CD4-positive, alpha-beta T cell treated with Interferon gamma for 1 hour (primary cell): Measurements from ENCODE around the gene LIPK.
"Not testable (repeated sequence)": the region's sequence is repeated elsewhere in the genome, so short reads cannot be mapped to it uniquely, and the experiment has no call there.

Experiments
- DNase-seq: peaks from one replicate; pipeline ENCODE4 v3.0.0-alpha.2; 2020

LIPK gene

GRCh38 chr10:88705958-88706357, at the start of gene LIPK:
Gene LIPK (plus strand): TSS chr10:88706249. CDS start chr10:88724544, 18,295 bp downstream.
- DNase-seq = no peak

- no peak for DNase-seq
Measured at GRCh38 chr10:88657901-88658300, 48.1 kb upstream of the LIPK start.

- DNase-seq = no peak
Measured at GRCh38 chr10:88659725-88660597, 46.1 kb upstream of the LIPK start.

DNA sequence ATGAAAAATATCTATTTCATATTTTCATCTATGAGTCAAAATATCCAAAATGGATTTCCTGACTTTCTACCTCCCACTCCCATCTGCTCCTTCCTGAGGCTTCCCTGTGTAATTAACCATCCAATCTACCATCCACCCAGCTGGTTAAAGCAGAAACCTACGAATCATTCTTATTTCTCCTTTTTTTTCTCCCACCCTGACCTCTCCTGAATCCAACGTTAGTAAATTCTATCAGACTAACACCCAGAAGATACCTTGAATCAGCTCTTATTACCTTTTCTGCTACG, 45.5 kb upstream of the LIPK start:
- no peak for DNase-seq

DNA sequence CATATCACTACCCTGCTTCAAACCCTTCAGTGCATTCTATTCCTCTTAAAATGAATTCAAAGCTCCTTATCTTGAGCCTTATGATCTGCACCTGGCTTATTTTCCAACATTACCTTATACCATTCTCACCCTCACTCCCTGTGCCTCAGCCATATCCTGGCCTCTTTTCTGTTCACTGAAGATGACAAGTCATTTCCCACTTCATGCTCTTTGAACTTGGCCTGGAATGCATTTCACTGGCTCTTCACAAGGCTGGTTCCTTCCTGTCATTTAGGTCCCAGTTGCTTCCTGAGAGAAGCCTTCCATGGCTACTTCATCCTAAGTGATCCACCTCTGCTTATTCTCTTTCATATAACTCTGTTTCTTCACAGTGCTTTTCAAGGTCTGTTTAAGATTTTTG, 45.0 kb upstream of the LIPK start:
- no peak for DNase-seq

GRCh38 chr10:88661577-88661976, 44.5 kb upstream of the LIPK start:
- no peak for DNase-seq

GRCh38 chr10:88663153-88663552, 42.9 kb upstream of the LIPK start:
- DNase-seq = not testable (repeated sequence)

DNA sequence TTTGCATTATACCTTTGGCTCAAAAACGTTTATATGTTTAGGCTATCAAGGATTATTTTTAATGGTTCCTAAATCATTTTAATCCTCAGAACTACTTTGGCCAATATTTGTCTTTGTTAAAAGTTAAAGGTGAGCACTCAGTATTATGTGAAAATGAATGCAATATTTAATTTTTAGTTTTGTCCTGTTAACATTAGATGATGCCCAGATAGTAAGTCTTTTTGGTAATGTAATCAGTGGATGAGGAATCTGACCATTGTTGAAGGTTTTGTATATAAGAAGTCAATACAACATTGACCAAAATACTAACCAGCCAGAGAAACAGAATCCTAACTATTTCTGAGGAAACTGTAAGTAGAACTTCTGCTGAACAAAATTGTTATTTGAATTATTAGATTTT, 41.9 kb upstream of the LIPK start, which contains the start of gene LIPF:
Gene LIPF (plus strand): TSS at position 301 of the 400 bp plus-strand sequence. CDS start 2,856 bp downstream, outside the sequence.
- DNase-seq = no peak

DNA sequence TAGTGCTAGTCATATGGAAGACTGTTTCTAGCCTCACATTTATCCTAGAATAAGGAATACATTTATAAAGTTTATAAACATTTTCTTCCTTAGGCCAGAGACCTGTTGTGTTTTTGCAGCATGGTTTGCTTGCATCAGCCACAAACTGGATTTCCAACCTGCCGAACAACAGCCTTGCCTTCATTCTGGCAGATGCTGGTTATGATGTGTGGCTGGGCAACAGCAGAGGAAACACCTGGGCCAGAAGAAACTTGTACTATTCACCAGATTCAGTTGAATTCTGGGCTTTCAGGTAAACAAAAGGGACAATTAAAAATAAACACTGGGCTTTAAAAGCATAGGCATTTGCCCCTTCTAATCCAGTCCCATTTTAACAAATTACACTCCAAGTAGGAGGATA, 37.6 kb upstream of the LIPK start:
- no peak for DNase-seq

DNA sequence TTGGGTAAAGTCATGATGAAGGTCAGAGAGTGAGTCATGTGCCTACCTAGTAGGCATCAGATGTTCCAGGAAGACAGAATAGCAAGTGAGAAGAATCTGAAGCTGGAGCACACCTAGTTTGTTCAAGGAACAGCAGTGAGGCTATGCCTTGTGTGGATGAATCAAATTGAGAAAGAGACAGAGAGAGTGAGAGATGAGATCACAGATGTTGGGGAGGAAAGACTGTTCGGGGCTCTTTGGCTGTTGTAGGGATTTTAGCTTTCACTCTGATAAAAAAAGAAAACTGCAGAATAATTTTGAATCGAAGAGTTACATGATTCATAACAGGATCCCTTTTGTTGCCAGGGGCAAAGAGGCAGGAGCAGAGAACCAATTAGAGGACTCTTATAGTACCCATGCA, 35.6 kb upstream of the LIPK start:
- DNase-seq = no peak

GRCh38 chr10:88672041-88672440, 34.0 kb upstream of the LIPK start:
- DNase-seq = no peak

GRCh38 chr10:88676283-88677060, 29.6 kb upstream of the LIPK start:
- DNase-seq = no peak

- DNase-seq = no peak
Measured at GRCh38 chr10:88680958-88681357, 25.1 kb upstream of the LIPK start.

DNA sequence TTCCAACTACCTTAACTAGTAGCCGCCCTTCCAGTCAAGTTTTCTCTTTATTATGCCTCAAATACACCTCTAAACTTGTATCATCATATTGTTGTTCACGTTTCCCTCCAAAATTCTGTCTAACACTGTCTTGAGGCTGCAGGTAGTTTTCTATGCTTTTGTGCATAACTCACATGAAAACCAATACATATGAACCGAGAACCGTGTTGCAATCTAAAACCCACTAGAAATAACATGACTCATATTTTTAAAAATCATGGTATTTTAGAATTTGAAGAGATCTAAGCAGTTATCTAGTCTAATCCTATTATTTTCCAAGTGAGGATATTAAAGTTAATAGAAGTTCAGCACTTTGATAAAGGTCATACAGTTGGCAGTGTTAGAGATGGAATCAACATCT, 23.6 kb upstream of the LIPK start:
- DNase-seq = no peak

GRCh38 chr10:88687853-88688467, 18.1 kb upstream of the LIPK start:
- DNase-seq = no peak

DNA sequence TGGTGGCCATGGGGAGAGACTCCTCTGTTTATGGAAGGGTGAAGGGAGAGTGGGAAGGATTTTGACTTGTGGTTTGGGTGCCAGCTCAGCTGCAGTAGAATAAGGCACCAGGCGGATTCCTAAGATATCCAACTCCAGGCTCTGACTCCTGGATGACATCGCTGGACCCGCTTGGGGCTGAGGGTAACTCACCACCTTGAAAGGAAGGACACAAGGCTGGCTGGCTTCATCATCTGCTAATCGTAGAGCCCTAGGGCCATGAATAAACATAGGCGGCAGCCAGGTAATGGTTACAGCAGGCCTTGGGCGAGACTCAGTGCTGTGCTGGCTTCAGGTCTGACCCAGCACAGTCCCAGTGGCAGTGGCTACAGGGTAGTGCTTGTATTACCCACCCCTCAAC, 16.7 kb upstream of the LIPK start:
- DNase-seq = no peak

DNA sequence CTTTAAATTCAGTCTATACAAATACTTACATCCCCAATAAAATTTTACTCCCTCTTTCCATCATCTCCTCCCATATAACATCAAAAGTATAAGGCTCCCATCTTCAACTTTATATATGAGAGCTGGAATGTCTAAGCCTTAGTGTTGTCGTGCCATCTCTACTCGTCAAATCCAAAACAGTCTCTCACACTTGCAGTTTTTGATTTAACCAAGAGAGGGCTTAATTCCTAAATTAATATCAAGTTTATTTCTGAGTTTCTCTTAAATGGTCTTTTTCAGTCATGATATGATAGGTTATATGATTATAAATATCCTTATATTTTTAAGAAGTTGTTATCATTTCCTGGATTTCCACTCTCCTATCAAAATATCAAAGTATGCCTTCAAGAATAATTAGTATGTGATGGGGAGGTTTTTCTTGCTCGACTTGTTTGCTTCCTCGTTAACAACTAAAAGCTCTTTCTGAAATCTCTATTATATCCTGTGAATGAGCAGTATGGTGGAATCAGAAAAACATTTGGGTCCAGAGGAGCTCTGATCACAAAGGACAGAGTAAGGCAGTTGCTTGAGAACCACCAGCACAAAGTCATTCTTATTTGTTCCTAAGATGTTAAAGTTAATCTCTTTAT, 12.5 kb upstream of the LIPK start:
- no peak for DNase-seq

GRCh38 chr10:88702848-88703597, 3.0 kb upstream of the LIPK start:
- DNase-seq = no peak

DNA sequence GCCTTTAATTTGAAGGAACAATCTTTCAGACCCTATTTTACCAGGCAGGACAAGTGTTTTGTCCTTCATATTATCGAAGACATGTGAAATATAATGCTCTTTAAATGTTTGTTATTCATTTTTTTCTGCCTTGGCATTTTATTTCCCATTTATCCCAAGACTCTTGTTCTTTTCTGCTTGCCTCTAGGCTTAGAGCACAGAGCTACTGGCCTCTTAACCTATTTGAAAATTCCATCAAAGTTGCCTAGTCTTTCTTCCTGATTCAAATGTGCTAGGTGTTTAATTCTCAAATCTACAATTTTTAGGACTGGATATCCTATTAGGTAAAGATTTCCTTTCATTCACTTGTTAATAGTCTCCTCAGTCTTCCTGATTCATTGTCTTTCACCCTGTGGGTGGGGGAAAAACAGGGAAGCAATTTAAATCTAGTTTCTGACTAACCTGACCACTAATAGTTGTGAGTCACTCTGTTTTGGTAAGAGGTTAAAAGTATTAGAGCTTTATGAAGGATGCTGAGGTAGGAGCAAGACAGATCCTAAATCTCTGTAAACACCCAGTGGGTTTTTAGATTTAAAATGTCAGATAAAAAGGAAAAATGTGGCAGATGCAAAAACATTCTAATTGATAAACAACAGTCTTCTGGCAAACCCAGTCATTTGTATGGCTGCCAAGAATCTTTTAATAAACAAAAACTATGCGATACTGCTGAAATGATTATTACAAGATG, 1.5 kb downstream of the LIPK start:
- DNase-seq = no peak

GRCh38 chr10:88709361-88709760, 3.3 kb downstream of the LIPK start:
- not testable (repeated sequence) for DNase-seq

DNA sequence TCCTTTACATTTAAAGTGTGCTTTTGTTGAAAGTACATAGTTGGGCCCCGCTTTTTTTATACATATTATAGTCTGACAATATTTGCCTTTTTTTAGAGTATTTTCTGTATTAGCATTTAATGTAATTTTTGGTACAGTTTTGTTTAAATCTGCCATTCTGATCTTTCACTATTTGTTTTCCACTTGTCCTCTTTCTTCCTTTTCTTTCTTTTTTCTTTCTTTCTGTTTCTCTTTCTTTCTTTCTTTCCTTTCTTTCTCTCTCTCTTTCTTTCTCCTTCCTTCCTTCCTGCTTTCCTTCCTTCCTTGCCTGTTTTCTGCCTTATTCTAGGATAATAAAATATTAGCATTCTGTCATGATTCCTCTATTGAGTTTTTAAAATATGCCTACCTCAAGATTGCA, 9.5 kb downstream of the LIPK start:
- DNase-seq = no peak

DNA sequence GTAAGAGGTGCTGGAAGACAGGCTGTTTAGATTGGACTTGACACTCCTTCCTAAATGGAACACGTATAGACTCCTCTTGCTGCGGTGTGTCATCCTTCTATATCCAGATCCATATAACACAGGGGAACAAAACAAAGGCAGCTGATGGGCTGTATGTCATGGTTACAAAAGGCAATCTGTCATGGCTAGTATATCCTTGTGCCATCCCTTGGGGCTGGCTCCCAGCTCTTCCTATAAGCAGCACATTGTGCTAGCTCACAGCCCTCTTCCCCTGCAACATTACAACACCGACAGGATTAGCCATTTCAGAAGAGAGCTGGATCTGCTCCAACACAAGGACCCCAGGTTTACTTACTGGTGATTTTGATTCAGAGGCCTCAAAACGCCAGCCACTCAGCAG, 15.3 kb downstream of the LIPK start:
- DNase-seq = no peak
